Astrocyte (in vitro differentiated cells and primary cell): ENCODE data around the gene ZDHHC4. TPM values are rescaled to one million over a fixed set of nuclear protein-coding genes. Genes with fewer than 3 reads are reported as not detected.

Experiments used
- DNase-seq: peaks from one replicate; pipeline ENCODE4 v3.0.0-alpha.2; 2010; ENCODE audit warnings: low read depth
- FAIRE-seq: peaks from 2 replicates; lab custom pipeline; 2011; peaks lifted over from hg19 to GRCh38; lab: Jason Lieb, UNC
- H2AFZ ChIP-seq: 2 replicates; pipeline ENCODE4 v1.6.0; 2012; ENCODE audit warnings: low read depth, low read length, inconsistent platforms
- H3K27ac ChIP-seq: 2 replicates; pipeline ENCODE4 v1.5.1; 2011; ENCODE audit warnings: low read depth, low read length, inconsistent platforms
- H3K27me3 ChIP-seq: 2 replicates; pipeline ENCODE4 v1.6.0; 2011; ENCODE audit warnings: low read length, inconsistent platforms; ENCODE audit not compliant: insufficient read depth
- H3K36me3 ChIP-seq: 2 replicates; pipeline ENCODE4 v1.5.1; 2011; ENCODE audit warnings: low read length, inconsistent platforms; ENCODE audit not compliant: insufficient read depth
- H3K4me1 ChIP-seq: 2 replicates; pipeline ENCODE4 v1.5.1; 2011; ENCODE audit warnings: low read length, inconsistent platforms; ENCODE audit not compliant: insufficient read depth
- H3K4me2 ChIP-seq: 2 replicates; pipeline ENCODE4 v1.6.0; 2012; ENCODE audit warnings: low read length, inconsistent platforms
- H3K4me3 ChIP-seq: 2 replicates; pipeline ENCODE4 v1.5.1; 2011; ENCODE audit warnings: low read depth, mild to moderate bottlenecking, low read length, inconsistent platforms; ENCODE audit not compliant: insufficient read depth
- H3K79me2 ChIP-seq: 2 replicates; pipeline ENCODE4 v1.6.0; 2012; ENCODE audit warnings: mild to moderate bottlenecking, low read length, inconsistent platforms; ENCODE audit not compliant: insufficient read depth
- H3K9ac ChIP-seq: 2 replicates; pipeline ENCODE4 v1.6.0; 2012; ENCODE audit warnings: mild to moderate bottlenecking, low read length, inconsistent platforms
- H3K9me3 ChIP-seq: 2 replicates; pipeline ENCODE4 v1.5.1; 2012; ENCODE audit warnings: low read depth, mild to moderate bottlenecking, low read length, inconsistent platforms; ENCODE audit not compliant: insufficient read depth
- H4K20me1 ChIP-seq: 2 replicates; pipeline ENCODE4 v1.6.0; 2012; ENCODE audit warnings: low read length, inconsistent platforms; ENCODE audit not compliant: insufficient read depth
- H3K27ac Mint-ChIP-seq: one replicate; pipeline ENCODE4 v1.8.0; 2021; ENCODE audit warnings: mild to moderate bottlenecking, mixed read lengths; ENCODE audit not compliant: unreplicated experiment
- H3K27me3 Mint-ChIP-seq: one replicate; pipeline ENCODE4 v1.8.0; 2021; ENCODE audit warnings: low read depth, mixed read lengths; ENCODE audit not compliant: unreplicated experiment
- H3K36me3 Mint-ChIP-seq: one replicate; pipeline ENCODE4 v1.8.0; 2021; ENCODE audit warnings: low read depth, mixed read lengths; ENCODE audit not compliant: unreplicated experiment
- H3K4me1 Mint-ChIP-seq: one replicate; pipeline ENCODE4 v1.8.0; 2021; ENCODE audit warnings: low read depth, mixed read lengths; ENCODE audit not compliant: unreplicated experiment
- H3K4me3 Mint-ChIP-seq: one replicate; pipeline ENCODE4 v1.8.0; 2021; ENCODE audit warnings: mild to moderate bottlenecking, moderate library complexity, mixed read lengths; ENCODE audit not compliant: unreplicated experiment
- H3K9me3 Mint-ChIP-seq: one replicate; pipeline ENCODE4 v1.8.0; 2021; ENCODE audit warnings: mild to moderate bottlenecking, mixed read lengths; ENCODE audit not compliant: unreplicated experiment
- CTCF ChIP-seq: IDR thresholded peaks from 2 replicates; pipeline ENCODE4 v1.5.1; 2011; ENCODE audit warnings: low read depth, mild to moderate bottlenecking, inconsistent platforms, low read length, moderate library complexity; ENCODE audit not compliant: insufficient read depth
- EZH2 ChIP-seq: IDR thresholded peaks from 2 replicates; pipeline ENCODE4 v1.6.1; 2012; ENCODE audit warnings: mild to moderate bottlenecking, low read length, inconsistent platforms; ENCODE audit not compliant: insufficient read depth
- total RNA-seq: library from RNA; stranded (reverse); gene quantifications from 2 replicates; pipeline ENCODE4 v1.2.1, GENCODE V29; 2021

Gene ZDHHC4
- total RNA-seq, 1 donor from 2014 or later, result 33.2 TPM

- Mint-ChIP-seq H3K27ac (no peak overlapping the region), H3K36me3 (no peaks in the 10 kb centered on the region), H3K4me3 (no peak overlapping the region), H3K27me3 (peaks cover 12% of the 10 kb centered on the region), H3K4me1 (no peaks in the 10 kb centered on the region), H3K9me3 (no peaks in the 10 kb centered on the region)
- Histone ChIP-seq H3K27me3 (no peaks in the 10 kb centered on the region), H3K9ac (no peak overlapping the region), H3K79me2 (no peaks in the 10 kb centered on the region), H3K9me3 (no peaks in the 10 kb centered on the region), H3K27ac (no peak overlapping the region), H3K4me2 (no peak overlapping the region), H3K4me1 (no peaks in the 10 kb centered on the region), H4K20me1 (no peaks in the 10 kb centered on the region), H3K4me3 (no peak overlapping the region), H2AFZ (no peak overlapping the region), H3K36me3 (no peaks in the 10 kb centered on the region)
- DNase-seq (no peak), FAIRE-seq (no peak)
- TF ChIP-seq EZH2, result no peak
- TF ChIP-seq CTCF, result no peak
Measured at GRCh38 chr7:6565655-6566054, 11.6 kb upstream of the ZDHHC4 start.

GRCh38 chr7:6567886-6568285, 9.4 kb upstream of the ZDHHC4 start:
- H3K9ac ChIP-seq, result no peak overlapping the region
- no peak overlapping the region for H3K27ac Mint-ChIP-seq
- H3K9me3 Mint-ChIP-seq, result no peaks in the 10 kb centered on the region
- H3K27me3 ChIP-seq, result no peaks in the 10 kb centered on the region
- H3K4me1 ChIP-seq, result no peaks in the 10 kb centered on the region
- no peaks in the 10 kb centered on the region for H3K79me2 ChIP-seq
- no peak overlapping the region for H3K4me3 ChIP-seq
- no peak overlapping the region for H3K4me3 Mint-ChIP-seq
- no peak overlapping the region for H2AFZ ChIP-seq
- no peaks in the 10 kb centered on the region for H3K9me3 ChIP-seq
- FAIRE-seq (no peak), DNase-seq (no peak)
- no peaks in the 10 kb centered on the region for H4K20me1 ChIP-seq
- H3K36me3 ChIP-seq, result no peaks in the 10 kb centered on the region
- no peak overlapping the region for H3K4me2 ChIP-seq
- no peaks in the 10 kb centered on the region for H3K4me1 Mint-ChIP-seq
- H3K27me3 Mint-ChIP-seq, result peaks cover 18% of the 10 kb centered on the region
- no peak for TF ChIP-seq CTCF
- no peak for TF ChIP-seq EZH2
- no peak overlapping the region for H3K27ac ChIP-seq
- no peaks in the 10 kb centered on the region for H3K36me3 Mint-ChIP-seq

- Histone ChIP-seq H4K20me1 (no peaks in the 10 kb centered on the region), H3K79me2 (no peaks in the 10 kb centered on the region), H3K27me3 (no peaks in the 10 kb centered on the region), H2AFZ (no peak overlapping the region), H3K4me2 (no peak overlapping the region), H3K4me1 (no peaks in the 10 kb centered on the region), H3K9ac (no peak overlapping the region), H3K27ac (no peak overlapping the region), H3K4me3 (no peak overlapping the region), H3K36me3 (no peaks in the 10 kb centered on the region), H3K9me3 (no peaks in the 10 kb centered on the region)
- FAIRE-seq, result no peak
- Mint-ChIP-seq H3K9me3 (no peaks in the 10 kb centered on the region), H3K4me1 (peaks cover 3% of the 10 kb centered on the region), H3K27ac (no peak overlapping the region), H3K4me3 (no peak overlapping the region), H3K27me3 (peaks cover 6% of the 10 kb centered on the region), H3K36me3 (no peaks in the 10 kb centered on the region)
- TF ChIP-seq CTCF, result no peak
- no peak for TF ChIP-seq EZH2
- no peak for DNase-seq
Measured at GRCh38 chr7:6571160-6571779, 6.0 kb upstream of the ZDHHC4 start.
